C4-2B (cell line): ENCODE results near the gene GSDMA.

ENCODE experiments used
- H3K27ac ChIP-seq: fragments of 450-650 bp; 2 replicates; pipeline ENCODE4 v1.5.1; 2017
- CTCF ChIP-seq: fragments of 450-650 bp; conservative IDR thresholded peaks from 2 replicates; pipeline ENCODE4 v1.5.1; 2017; ENCODE audit warnings: mild to moderate bottlenecking
- ZFX ChIP-seq: fragments of 450-650 bp; IDR thresholded peaks from 2 replicates; pipeline ENCODE4 v1.6.1; 2017

Gene GSDMA

GRCh38 chr17:40022497-40022896 lies 59.7 kb downstream of the GSDMA start:
- no peak for TF ChIP-seq ZFX
- no peak for TF ChIP-seq CTCF
- no peak overlapping the region for H3K27ac ChIP-seq

- H3K27ac ChIP-seq, result peak overlapping the region; percentile 21
- TF ChIP-seq ZFX (no peak), CTCF (no peak)
Observed at GRCh38 chr17:40022961-40023541, 60.2 kb downstream of the GSDMA start.

GRCh38 chr17:40023590-40024292 lies 60.9 kb downstream of the GSDMA start:
- peak overlapping the region; percentile 21 for H3K27ac ChIP-seq
- TF ChIP-seq CTCF (no peak), ZFX (no peak)

- no peak overlapping the region for H3K27ac ChIP-seq
- TF ChIP-seq CTCF (no peak), ZFX (no peak)
Observed at GRCh38 chr17:40024901-40025300, 62.1 kb downstream of the GSDMA start.

DNA sequence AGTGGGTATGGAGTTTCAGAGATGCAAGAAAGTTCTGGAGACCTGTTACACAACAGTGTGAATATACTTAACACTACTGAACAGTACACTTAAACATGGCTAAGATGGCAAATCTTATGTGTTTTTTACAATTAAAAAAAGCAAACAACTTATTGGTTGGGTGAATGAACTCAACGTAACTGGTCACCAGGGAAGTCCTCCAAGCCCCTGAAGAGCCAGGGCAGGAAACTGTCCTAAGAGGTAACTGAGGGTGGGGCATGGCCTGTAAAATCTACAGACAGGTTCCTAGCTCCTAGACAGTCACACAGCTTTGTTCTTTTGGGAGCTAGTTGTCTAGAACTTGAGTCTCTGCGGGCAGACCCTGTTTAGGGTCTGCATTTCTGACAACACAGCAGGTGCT lies 62.8 kb downstream of the GSDMA start:
- TF ChIP-seq CTCF, result no peak
- no peak for TF ChIP-seq ZFX
- no peak overlapping the region for H3K27ac ChIP-seq

GRCh38 chr17:40025991-40026815 lies 63.4 kb downstream of the GSDMA start:
- no peak for TF ChIP-seq CTCF
- no peak for TF ChIP-seq ZFX
- H3K27ac ChIP-seq, result 0 out of 2 replicates have a peak overlapping the region, but pooled peaks have one; percentile 7
